A549 treated with AZD9567 at 1 μM for 4 hours (cell line): Measurements from ENCODE around the gene DLEC1. TPM values are rescaled to one million over a fixed set of nuclear protein-coding genes. Genes with fewer than 3 reads are reported as not detected.

Experiments used
- total RNA-seq: library from RNA; stranded (reverse); fragments of 200-300 nt; extraction: Qiagen RNA extraction; gene quantifications from 5 replicates; pipeline ENCODE4 v1.2.3, GENCODE V29; 2022; ENCODE audit not compliant: insufficient read depth

Gene DLEC1
- total RNA-seq, result 0.03 to 0.12 TPM (median 0.08 TPM) in 4 of 5 replicates, not detected in the other

GRCh38 chr3:38039101-38039898 lies at the start of gene DLEC1:
Gene DLEC1, plus strand, starts transcription at chr3:38039208. Its CDS starts 18 bp downstream, at chr3:38039226.

GRCh38 chr3:37990527-37990926 lies 48.5 kb upstream of the DLEC1 start, which contains the start of gene VILL:
Gene VILL, plus strand, starts transcription at chr3:37990786. Its CDS starts 2,887 bp downstream, at chr3:37993673.

GRCh38 chr3:38029400-38030125 lies 9.4 kb upstream of the DLEC1 start, which contains the start of gene PLCD1:
Gene PLCD1, minus strand, starts transcription at chr3:38029642. Its CDS starts 103 bp downstream, at chr3:38029539.

GRCh38 chr3:38136777-38137614 lies 98.0 kb downstream of the DLEC1 start, which contains the start of gene ACAA1:
Gene ACAA1, minus strand, starts transcription at chr3:38137127. Its CDS starts 92 bp downstream, at chr3:38137035.

GRCh38 chr3:38138349-38139190 lies 99.6 kb downstream of the DLEC1 start, which contains the start of gene MYD88:
Gene MYD88, plus strand, starts transcription at chr3:38138661. Its CDS starts 40 bp downstream, at chr3:38138701.

GRCh38 chr3:38164952-38165721 lies 126.1 kb downstream of the DLEC1 start, which contains the start of gene OXSR1:
Gene OXSR1, plus strand, starts transcription at chr3:38165537. Its CDS starts 340 bp downstream, at chr3:38165877.

Other genes with a start within 250 kb of the DLEC1 start
- 11.7 to 15.9 TPM (median 14.0 TPM) in 5 replicates for gene CTDSPL, start 177.3 kb upstream of the DLEC1 start, total RNA-seq
- 0.08 to 0.17 TPM (median 0.11 TPM) in 4 of 5 replicates, not detected in the other for gene VILL, start 48.4 kb upstream of the DLEC1 start, total RNA-seq
- 3.5 to 9.6 TPM (median 3.7 TPM) in 5 replicates for gene PLCD1, start 9.6 kb upstream of the DLEC1 start, total RNA-seq
- 35.8 to 53.9 TPM (median 50.4 TPM) in 5 replicates for gene ACAA1, start 97.9 kb downstream of the DLEC1 start, total RNA-seq
- gene MYD88, start 99.5 kb downstream of the DLEC1 start, total RNA-seq, result 21.5 to 37.7 TPM (median 23.4 TPM) in 5 replicates
- gene OXSR1, start 126.3 kb downstream of the DLEC1 start, total RNA-seq, result 28.0 to 43.1 TPM (median 34.8 TPM) in 5 replicates
- 0.06 to 0.12 TPM (median 0.10 TPM) in 3 of 5 replicates, not detected in the others for gene SLC22A13, start 226.6 kb downstream of the DLEC1 start, total RNA-seq
- 0.05 to 0.13 TPM (median 0.07 TPM) in 4 of 5 replicates, not detected in the other for gene SLC22A14, start 243.1 kb downstream of the DLEC1 start, total RNA-seq